Fibroblast of the aortic adventitia (primary cell): ENCODE results near the gene TMEM181. TPM values are rescaled to one million over a fixed set of nuclear protein-coding genes. Genes with fewer than 3 reads are reported as not detected.
A peak's percentile ranks its signal among the peaks of the same experiment; 100 is the strongest.
"Not testable (repeated sequence)": the region's sequence is repeated elsewhere in the genome, so short reads cannot be mapped to it uniquely, and the experiment has no call there.

Experiments used
- DNase-seq: peaks from one replicate; pipeline ENCODE4 v3.0.0-alpha.2; 2010; ENCODE audit warnings: low read depth
- H3K4me3 ChIP-seq: 2 replicates; pipeline ENCODE4 v1.5.1; 2011; ENCODE audit warnings: low read depth, mild to moderate bottlenecking, control low read depth, low read length, moderate library complexity
- CTCF ChIP-seq: IDR thresholded peaks from 2 replicates; pipeline ENCODE4 v1.5.1; 2011; ENCODE audit warnings: mild to moderate bottlenecking, low read length, control low read depth, inconsistent platforms; ENCODE audit not compliant: insufficient read depth
- total RNA-seq: library from RNA; depleted of rRNA; stranded (reverse); fragments of >200 nt; gene quantifications from 2 replicates; pipeline ENCODE4 v1.2.3, GENCODE V29; 2012; ENCODE audit warnings: low replicate concordance

TMEM181 gene
- total RNA-seq, 1 donor, result 36.2 TPM

GRCh38 chr6:158605266-158605878, 45.5 kb downstream of the TMEM181 start:
- peak; percentile 82 for DNase-seq
- TF ChIP-seq CTCF, result peak; percentile 77
- no peak overlapping the region for H3K4me3 ChIP-seq

GRCh38 chr6:158606011-158606410, 46.1 kb downstream of the TMEM181 start:
- not testable (repeated sequence) for H3K4me3 ChIP-seq, DNase-seq

GRCh38 chr6:158606935-158607334, 47.0 kb downstream of the TMEM181 start:
- no peak overlapping the region for H3K4me3 ChIP-seq
- no peak for DNase-seq
- TF ChIP-seq CTCF, result no peak

GRCh38 chr6:158607411-158608170, 47.7 kb downstream of the TMEM181 start:
- DNase-seq, result no peak
- no peak overlapping the region for H3K4me3 ChIP-seq

GRCh38 chr6:158608221-158608620, 48.3 kb downstream of the TMEM181 start:
- DNase-seq, result no peak
- TF ChIP-seq CTCF, result no peak
- no peak overlapping the region for H3K4me3 ChIP-seq

More at GRCh38 chr6:158607411-158608170, 47.7 kb downstream of the TMEM181 start:
- no peak for TF ChIP-seq CTCF

- TF ChIP-seq CTCF, result no peak
- DNase-seq, result no peak
- H3K4me3 ChIP-seq, result no peak overlapping the region
Observed at GRCh38 chr6:158609455-158610155, 49.7 kb downstream of the TMEM181 start.

GRCh38 chr6:158610319-158610968, 50.6 kb downstream of the TMEM181 start:
- TF ChIP-seq CTCF, result no peak
- DNase-seq, result no peak
- H3K4me3 ChIP-seq, result no peak overlapping the region
